Smooth muscle cell (in vitro differentiated cells): Measurements from ENCODE around the gene ARHGAP33. TPM values are rescaled to one million over a fixed set of nuclear protein-coding genes. Genes with fewer than 3 reads are reported as not detected.

Experiments used
- DNase-seq: peaks from one replicate; lab custom pipeline; 2025; ENCODE audit not compliant: unreplicated experiment; lab: John Stamatoyannopoulos, UW
- H2AFZ ChIP-seq: fragments of 200-600 bp; sonication (generic); 2 replicates; pipeline ENCODE4 v1.6.0; 2016; ENCODE audit warnings: antibody characterized with exemption, low read depth, mild to moderate bottlenecking
- H3F3A ChIP-seq: fragments of 200-600 bp; sonication (generic); 2 replicates; pipeline ENCODE4 v1.6.0; 2017; ENCODE audit warnings: antibody characterized with exemption, low read depth
- H3K27ac ChIP-seq: fragments of 200-600 bp; sonication (generic); 2 replicates; pipeline ENCODE4 v1.5.1; 2016; ENCODE audit warnings: low read depth, mild to moderate bottlenecking
- H3K27me3 ChIP-seq: fragments of 200-600 bp; sonication (generic); 2 replicates; pipeline ENCODE4 v1.6.1; 2016; ENCODE audit warnings: low read depth, mild to moderate bottlenecking
- H3K36me3 ChIP-seq: fragments of 200-600 bp; sonication (generic); 2 replicates; pipeline ENCODE4 v1.5.1; 2016; ENCODE audit warnings: low read depth
- H3K4me1 ChIP-seq: fragments of 200-600 bp; sonication (generic); 2 replicates; pipeline ENCODE4 v1.5.1; 2016; ENCODE audit warnings: low read depth
- H3K4me2 ChIP-seq: fragments of 200-600 bp; sonication (generic); 2 replicates; pipeline ENCODE4 v1.6.0; 2016; ENCODE audit warnings: mild to moderate bottlenecking
- H3K4me3 ChIP-seq: fragments of 200-600 bp; sonication (generic); 2 replicates; pipeline ENCODE4 v1.5.1; 2016; ENCODE audit warnings: mild to moderate bottlenecking
- H3K79me2 ChIP-seq: fragments of 200-600 bp; sonication (generic); 2 replicates; pipeline ENCODE4 v1.6.0; 2016; ENCODE audit warnings: low read depth, mild to moderate bottlenecking
- H3K9ac ChIP-seq: fragments of 200-600 bp; sonication (generic); 2 replicates; pipeline ENCODE4 v1.6.0; 2016; ENCODE audit warnings: low read depth
- H3K9me3 ChIP-seq: fragments of 200-600 bp; sonication (generic); replicated peaks from 2 replicates; pipeline ENCODE4 v1.5.1; 2016; ENCODE audit warnings: low read depth
- H4K20me1 ChIP-seq: fragments of 200-600 bp; sonication (generic); 2 replicates; pipeline ENCODE4 v1.6.0; 2016; ENCODE audit warnings: low read depth
- WGBS: methylation state at CpG from one replicate; pipeline ENCODE4 v1.1.7; 2016; ENCODE audit warnings: low lambda C conversion rate; 5-methylcytosine and 5-hydroxymethylcytosine counted together
- polyA plus RNA-seq: library from polyadenylated mRNA; unstranded; fragments of >200 nt; fragmentation: Nextera tagmentation; extraction: Ambion mirVana; gene quantifications from 2 replicates; pipeline ENCODE4 v1.2.1, GENCODE V29; 2016
- total RNA-seq: library from RNA; depleted of rRNA; stranded (reverse); fragments of >200 nt; gene quantifications from 2 replicates; pipeline ENCODE4 v1.2.3, GENCODE V29; 2014
- TF ChIP-seq, protein P1 (sequence below): fragments of 200-600 bp; sonication (generic); IDR thresholded peaks from 2 replicates; pipeline ENCODE4 v1.5.1; 2017; ENCODE audit warnings: borderline replicate concordance, mild to moderate bottlenecking, antibody characterized with exemption; ENCODE audit not compliant: insufficient read depth, poor library complexity, severe bottlenecking

The ARHGAP33 gene
- total and polyA plus RNA-seq, 2 experiments from 2014 or later: 5.3 to 5.7 TPM

DNA sequence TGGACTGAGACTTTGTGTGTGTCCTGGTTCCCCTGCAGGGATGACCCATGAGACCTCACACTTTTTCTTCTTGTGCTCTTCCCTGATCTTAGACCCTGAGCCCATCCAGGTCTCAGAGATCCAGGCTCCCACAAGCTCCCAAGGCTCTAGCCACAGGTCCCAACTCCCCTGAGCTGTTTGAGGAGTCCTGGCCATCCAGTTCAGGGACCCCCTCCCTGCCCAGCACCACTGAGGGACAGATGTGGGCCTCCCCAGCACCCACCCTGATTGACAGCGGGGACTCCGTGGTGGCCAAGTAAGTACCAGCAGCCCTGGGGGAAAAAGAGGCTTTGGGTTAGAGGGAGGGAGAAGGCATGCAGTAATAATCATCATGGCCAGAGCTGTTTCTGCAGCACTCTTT, 15.7 kb upstream of the ARHGAP33 start:
- peaks cover 4% of the 10 kb centered on the region for H3K36me3 ChIP-seq
- no peaks in the 10 kb centered on the region for H3K9me3 ChIP-seq
- H3K4me2 ChIP-seq: peak overlapping the region; percentile 86
- H3K9ac ChIP-seq: no peak overlapping the region
- WGBS: 89% methylated on average over 2 of the region's 2 CpGs
- TF ChIP-seq, protein P1, sequence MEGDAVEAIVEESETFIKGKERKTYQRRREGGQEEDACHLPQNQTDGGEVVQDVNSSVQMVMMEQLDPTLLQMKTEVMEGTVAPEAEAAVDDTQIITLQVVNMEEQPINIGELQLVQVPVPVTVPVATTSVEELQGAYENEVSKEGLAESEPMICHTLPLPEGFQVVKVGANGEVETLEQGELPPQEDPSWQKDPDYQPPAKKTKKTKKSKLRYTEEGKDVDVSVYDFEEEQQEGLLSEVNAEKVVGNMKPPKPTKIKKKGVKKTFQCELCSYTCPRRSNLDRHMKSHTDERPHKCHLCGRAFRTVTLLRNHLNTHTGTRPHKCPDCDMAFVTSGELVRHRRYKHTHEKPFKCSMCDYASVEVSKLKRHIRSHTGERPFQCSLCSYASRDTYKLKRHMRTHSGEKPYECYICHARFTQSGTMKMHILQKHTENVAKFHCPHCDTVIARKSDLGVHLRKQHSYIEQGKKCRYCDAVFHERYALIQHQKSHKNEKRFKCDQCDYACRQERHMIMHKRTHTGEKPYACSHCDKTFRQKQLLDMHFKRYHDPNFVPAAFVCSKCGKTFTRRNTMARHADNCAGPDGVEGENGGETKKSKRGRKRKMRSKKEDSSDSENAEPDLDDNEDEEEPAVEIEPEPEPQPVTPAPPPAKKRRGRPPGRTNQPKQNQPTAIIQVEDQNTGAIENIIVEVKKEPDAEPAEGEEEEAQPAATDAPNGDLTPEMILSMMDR: no peak
- no peaks in the 10 kb centered on the region for H3K27me3 ChIP-seq
- no peak for DNase-seq
- H2AFZ ChIP-seq: no peak overlapping the region
- peaks cover 28% of the 10 kb centered on the region for H3K4me1 ChIP-seq
- H3F3A ChIP-seq: peaks cover 19% of the 10 kb centered on the region
- H3K27ac ChIP-seq: no peak overlapping the region
- H3K79me2 ChIP-seq: peaks cover 29% of the 10 kb centered on the region
- H4K20me1 ChIP-seq: peaks cover 17% of the 10 kb centered on the region
- no peak overlapping the region for H3K4me3 ChIP-seq

DNA sequence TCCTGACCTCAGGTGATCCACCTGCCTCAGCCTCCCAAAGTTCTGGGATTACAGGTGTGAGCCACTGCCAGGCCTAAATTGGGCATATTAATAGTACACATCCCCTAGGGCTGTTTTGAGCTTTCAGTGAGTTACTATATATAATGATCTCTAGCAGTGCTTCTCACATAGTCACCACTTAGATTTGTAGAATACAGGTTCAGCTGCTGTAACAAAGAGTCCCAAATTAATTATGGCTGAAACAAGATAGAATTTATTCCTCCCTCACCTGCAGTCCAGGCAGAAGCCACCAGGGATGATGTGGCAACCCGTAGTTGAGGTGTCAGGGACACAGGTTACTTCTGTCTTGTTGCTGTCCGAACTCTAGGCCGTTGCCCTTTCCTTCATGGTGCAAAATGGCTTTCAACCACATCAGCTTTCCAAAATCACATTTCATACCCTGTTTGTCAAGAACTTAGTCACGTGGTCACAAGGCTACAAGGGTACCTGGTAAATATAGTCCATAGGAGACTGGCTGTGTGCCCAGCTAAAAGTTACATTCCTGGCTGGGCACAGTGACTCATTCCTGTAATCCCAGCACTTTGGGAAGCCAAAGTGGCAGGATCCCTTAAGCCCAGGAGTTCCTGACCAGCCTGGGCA, 14.5 kb upstream of the ARHGAP33 start:
- TF ChIP-seq, protein P1: no peak
- Histone ChIP-seq H3K4me2 (no peak overlapping the region), H3K9me3 (no peaks in the 10 kb centered on the region), H3K4me3 (no peak overlapping the region), H3K27me3 (no peaks in the 10 kb centered on the region), H2AFZ (no peak overlapping the region), H3K79me2 (peaks cover 29% of the 10 kb centered on the region), H3K4me1 (peaks cover 20% of the 10 kb centered on the region), H3K27ac (no peak overlapping the region), H3K9ac (no peak overlapping the region), H3K36me3 (peaks cover 4% of the 10 kb centered on the region), H4K20me1 (peaks cover 13% of the 10 kb centered on the region), H3F3A (peaks cover 9% of the 10 kb centered on the region)
- WGBS: 94% methylated on average over 4 of the region's 4 CpGs
- no peak for DNase-seq

DNA sequence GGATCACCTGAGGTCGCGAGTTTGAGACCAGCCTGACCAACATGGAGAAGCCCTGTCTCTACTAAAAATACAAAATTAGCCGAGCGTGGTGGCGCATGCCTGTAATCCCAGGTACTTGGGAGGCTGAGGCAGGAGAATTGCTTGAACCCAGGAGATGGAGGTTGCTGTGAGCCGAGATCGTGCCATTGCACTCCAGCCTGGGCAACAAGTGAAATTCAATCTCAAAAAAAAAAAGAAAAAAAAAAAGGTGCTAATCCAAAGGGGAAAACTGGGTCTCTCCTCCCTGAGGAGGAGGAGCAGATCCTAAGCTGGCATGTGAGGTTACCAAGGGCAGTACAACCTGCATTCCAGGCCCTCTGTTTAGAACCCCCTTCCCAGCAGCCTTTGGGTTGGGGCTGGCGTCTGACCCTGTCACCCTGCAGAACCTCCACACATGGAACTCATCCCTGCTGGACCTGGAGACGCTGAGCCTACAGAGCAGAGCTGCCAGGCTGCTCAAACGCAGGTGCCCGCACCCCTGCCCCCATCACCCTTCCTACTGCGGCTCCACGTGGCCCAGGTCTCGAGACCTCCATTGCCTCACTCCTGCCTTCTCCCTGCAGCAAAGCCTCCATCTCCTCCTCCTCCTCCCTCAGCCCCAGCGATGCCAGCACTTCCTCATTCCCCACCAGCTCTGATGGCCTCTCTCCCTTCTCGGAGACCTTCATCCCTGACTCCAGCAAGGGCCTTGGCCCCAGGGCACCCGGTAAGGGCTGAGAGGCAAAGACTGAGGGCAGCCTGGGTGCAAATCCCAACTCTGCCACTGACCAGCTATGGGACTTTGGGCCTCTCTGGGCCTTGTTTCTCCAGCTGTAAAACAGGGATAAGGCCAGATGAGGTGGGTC, 10.7 kb upstream of the ARHGAP33 start:
- Histone ChIP-seq H3K9ac (no peak overlapping the region), H3K27ac (no peak overlapping the region), H3K36me3 (peaks cover 4% of the 10 kb centered on the region), H3K4me2 (no peak overlapping the region), H3K27me3 (no peaks in the 10 kb centered on the region), H3K9me3 (no peaks in the 10 kb centered on the region), H3K4me1 (no peaks in the 10 kb centered on the region), H3K4me3 (no peak overlapping the region), H3F3A (no peaks in the 10 kb centered on the region), H3K79me2 (peaks cover 16% of the 10 kb centered on the region), H4K20me1 (peaks cover 3% of the 10 kb centered on the region), H2AFZ (no peak overlapping the region)
- DNase-seq: no peak
- WGBS: 97% methylated on average over 16 of the region's 17 CpGs
- TF ChIP-seq, protein P1: no peak
